ENCODE results near the gene NPEPL1.
"Not testable (repeated sequence)": the region's sequence is repeated elsewhere in the genome, so short reads cannot be mapped to it uniquely, and the experiment has no call there.

Gene NPEPL1, protein sequence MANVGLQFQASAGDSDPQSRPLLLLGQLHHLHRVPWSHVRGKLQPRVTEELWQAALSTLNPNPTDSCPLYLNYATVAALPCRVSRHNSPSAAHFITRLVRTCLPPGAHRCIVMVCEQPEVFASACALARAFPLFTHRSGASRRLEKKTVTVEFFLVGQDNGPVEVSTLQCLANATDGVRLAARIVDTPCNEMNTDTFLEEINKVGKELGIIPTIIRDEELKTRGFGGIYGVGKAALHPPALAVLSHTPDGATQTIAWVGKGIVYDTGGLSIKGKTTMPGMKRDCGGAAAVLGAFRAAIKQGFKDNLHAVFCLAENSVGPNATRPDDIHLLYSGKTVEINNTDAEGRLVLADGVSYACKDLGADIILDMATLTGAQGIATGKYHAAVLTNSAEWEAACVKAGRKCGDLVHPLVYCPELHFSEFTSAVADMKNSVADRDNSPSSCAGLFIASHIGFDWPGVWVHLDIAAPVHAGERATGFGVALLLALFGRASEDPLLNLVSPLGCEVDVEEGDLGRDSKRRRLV

DNA sequence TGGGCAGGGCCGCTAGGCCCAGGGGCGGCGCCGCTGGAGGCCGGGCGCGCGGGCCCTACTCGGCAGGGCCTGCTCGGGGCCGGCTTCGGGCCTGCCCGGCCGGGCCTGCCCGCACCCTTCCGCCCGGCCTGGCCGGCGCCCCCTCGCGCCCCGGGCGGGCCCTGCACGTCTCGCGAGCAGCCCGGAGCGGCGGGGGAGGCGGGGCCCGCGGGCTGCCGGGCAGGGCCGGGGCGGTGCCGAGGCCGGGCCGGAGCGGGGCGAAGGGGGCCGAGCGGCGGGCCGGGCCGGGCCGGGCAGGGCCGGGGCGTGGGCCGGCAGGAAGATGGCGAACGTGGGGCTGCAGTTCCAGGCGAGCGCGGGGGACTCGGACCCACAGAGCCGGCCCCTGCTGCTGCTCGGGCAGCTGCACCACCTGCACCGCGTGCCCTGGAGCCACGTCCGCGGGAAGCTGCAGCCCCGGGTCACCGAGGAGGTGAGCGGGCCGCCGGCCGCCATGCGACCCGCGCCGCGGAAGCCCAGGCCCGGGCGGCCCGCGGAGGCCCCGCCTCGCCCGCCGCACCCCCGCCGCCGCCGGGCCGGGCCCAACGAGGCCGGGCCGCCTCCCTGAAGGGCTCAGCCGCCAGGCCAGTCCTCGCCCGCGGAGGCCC, at the start of gene NPEPL1:
Gene NPEPL1, plus strand, starts transcription at position 222 of the 647 bp plus-strand sequence. Its CDS starts 101 bp downstream, at position 323.
- DNase-seq: peak; percentile 21

DNA sequence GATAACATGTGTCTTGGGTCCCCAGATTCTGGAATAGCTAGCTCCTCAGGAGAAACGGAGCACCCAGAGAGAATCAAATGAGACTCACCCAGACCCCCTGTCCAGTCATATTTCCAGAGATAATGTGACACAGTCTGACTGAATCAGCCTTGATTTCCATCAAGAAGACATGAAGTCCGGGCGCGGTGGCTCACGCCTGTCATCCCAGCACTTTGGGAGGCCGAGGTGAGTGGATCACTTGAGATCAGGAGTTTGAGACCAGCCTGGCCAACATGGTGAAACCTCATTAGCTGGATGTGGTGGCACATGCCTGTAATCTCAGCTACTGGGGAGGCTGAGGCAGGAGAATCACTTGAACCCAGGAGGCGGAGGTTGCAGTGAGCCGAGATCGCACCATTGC, 49.7 kb upstream of the NPEPL1 start:
- DNase-seq: not testable (repeated sequence)

- no peak for DNase-seq
Measured at GRCh38 chr20:58645412-58645968, 47.1 kb upstream of the NPEPL1 start.

GRCh38 chr20:58646257-58646656, 46.3 kb upstream of the NPEPL1 start:
- no peak for DNase-seq

- DNase-seq: no peak
Measured at GRCh38 chr20:58646703-58647102, 45.9 kb upstream of the NPEPL1 start.

- DNase-seq: no peak
Measured at GRCh38 chr20:58647162-58647795, 45.3 kb upstream of the NPEPL1 start.

GRCh38 chr20:58647796-58648501, 44.7 kb upstream of the NPEPL1 start:
- DNase-seq: no peak

GRCh38 chr20:58648502-58648825, 44.1 kb upstream of the NPEPL1 start:
- not testable (repeated sequence) for DNase-seq

DNA sequence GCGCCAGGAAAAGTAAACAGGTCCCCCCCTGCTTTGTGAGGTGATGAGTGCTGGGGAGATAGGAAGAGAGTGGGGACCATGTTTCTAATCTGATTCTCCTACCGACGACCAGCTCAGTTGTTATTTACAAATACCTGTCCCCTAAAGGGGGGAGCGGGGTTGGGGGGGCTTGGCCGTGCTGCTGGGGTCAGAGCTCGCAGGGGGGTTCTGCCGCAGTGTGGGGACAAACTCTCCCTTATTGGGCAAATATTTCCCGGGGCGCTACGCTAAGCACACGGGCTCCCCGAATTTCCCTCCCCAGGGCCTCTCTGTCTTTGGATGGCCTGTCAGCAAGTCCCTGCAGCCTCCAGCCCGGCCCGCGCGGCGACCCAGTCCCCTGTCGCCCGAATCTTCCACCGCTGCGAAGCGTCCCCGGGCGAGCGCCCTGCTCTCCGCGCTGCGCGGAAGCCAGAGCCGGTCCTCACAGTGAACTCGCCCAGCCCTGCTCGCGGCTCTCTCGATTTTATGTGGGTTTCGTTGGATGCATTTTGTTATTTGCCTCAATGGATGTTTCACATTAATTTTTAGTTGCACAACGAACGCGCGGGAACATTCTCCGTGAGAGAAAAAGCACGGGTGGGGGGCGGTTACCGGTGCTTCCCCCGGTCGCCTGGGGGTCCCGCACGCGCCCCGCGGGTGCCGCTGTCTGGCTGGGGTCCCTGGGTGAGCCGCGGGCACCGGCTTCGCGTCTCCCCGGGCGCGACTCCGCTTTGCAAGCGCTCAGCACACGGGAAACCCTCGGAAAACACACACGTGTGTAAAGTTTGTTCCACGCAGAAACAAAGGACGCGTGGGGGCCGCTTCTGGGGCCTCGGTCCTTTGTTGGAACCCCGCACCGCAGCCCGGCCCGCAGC, 43.1 kb upstream of the NPEPL1 start:
- DNase-seq: no peak

GRCh38 chr20:58650181-58650775, 42.3 kb upstream of the NPEPL1 start:
- DNase-seq: no peak

DNA sequence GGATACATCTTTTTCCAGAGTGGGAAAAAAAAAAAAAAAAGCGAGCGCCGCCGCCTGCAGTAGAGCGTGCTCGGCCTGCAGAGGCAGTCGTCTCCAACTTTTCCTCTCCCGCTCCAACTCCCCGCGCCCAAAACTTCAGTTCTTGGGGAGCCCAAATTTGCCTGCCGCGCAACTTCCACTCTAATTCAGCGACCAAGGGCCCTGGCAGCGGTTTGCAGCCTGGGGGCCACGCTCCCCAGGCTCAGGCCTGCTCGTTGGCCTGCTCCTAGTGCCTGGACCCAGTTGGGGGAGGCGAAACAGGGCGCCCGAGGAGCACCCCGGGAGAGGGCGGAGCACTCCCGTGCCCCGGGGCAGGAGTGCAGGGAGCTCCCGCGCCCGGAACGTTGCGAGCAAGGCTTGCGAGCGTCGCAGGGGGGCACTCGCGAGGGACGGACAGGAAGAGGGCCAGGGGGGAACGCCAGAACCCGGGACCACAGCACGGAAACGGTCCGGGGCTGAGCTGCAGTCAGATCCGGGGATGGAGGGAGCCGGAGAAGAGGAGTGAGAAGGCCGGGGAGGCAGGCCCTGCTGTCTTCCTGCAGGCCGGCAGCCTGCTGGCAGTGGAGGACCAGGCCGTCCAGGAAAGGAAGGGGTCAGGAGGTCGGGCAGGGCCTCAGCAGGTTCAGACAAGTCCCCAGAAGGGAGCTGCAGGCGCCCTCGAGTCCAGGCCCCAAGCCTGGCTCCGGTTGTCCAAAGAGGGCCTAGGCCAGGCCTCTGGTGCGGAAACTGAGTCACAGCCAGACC, 41.6 kb upstream of the NPEPL1 start, which contains the start of gene STX16:
Gene STX16, plus strand, starts transcription at position 508 of the 783 bp plus-strand sequence. CDS start 724 bp downstream, outside the sequence.
- DNase-seq: peak; percentile 71

GRCh38 chr20:58651559-58651945, 41.0 kb upstream of the NPEPL1 start:
- no peak for DNase-seq

- DNase-seq: peak; percentile 24
Measured at GRCh38 chr20:58651946-58652605, 40.5 kb upstream of the NPEPL1 start.

GRCh38 chr20:58652606-58653294, 39.9 kb upstream of the NPEPL1 start:
- DNase-seq: no peak

DNA sequence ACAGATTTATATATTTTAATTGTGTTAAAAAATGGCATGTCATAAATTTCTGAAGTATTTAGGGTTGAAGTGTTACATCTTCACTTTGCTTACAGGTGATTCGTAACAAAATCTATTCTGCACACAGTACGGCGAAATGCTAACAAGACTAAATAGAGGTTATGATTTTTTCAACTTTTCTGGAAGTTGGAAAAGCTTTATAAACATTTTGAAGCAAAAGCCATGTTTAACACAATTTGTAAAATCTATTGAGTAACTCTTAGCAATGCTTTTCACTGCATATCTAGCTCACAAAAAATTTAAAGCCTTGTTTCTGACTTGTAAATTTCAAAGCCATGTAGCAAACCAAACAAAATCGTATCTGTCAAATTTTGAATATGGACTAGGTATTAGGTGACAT, 38.3 kb upstream of the NPEPL1 start:
- DNase-seq: no peak

DNA sequence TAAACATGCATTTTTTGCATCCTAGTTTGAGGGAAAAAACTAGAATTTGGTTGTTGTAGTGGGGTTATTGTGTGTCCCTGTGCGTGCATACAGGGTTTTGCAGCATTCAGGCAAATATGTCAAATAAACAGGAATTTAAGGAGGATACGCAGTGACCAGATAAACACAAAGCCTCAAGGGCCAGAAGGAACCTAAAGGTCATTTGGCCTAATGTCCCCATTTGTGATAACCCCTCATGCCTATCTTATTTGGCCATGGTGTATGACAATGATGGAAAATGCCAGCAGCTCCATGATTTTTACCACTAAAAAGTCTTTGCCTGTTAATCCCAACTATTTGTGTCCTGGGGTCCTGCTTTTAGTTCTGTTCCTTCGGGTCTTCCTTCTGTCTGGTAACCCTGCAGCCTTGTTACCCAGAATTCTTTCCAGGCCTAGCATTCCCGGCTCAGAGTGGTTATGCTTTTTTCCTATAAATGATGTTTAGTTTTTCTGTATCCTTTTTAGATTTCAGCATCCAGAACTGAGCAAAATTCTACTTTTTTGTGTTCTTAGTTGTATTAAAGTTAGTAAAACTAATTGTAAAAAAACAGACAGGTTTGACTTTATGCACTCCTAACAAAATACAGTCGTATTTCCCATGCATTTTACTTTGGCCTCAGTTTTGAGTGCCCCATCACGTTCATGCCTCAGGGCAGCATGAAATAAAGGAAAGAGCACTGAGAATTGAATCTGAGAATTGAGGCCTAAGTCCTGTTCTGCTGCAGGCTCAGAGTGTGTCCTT, 37.1 kb upstream of the NPEPL1 start:
- no peak for DNase-seq

DNA sequence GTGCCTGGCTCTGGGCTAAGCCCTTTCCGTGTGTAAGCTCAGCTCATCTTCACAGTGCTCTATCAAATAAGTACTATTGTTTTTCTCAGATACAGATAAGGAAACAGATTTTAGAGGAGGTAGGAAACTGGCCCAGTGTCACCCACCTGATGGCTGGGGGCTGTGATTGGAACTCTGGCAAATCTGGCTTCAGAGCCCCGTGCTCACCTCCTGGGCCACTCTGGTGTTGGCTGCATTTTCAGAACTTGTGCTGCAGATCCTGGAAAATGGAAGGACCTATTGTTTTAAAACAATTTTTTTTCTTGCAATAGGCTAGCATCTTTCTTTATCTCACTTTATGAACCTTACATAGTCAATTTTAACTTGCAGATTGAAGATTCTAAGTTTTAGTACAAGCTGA, 35.8 kb upstream of the NPEPL1 start:
- DNase-seq: no peak

DNA sequence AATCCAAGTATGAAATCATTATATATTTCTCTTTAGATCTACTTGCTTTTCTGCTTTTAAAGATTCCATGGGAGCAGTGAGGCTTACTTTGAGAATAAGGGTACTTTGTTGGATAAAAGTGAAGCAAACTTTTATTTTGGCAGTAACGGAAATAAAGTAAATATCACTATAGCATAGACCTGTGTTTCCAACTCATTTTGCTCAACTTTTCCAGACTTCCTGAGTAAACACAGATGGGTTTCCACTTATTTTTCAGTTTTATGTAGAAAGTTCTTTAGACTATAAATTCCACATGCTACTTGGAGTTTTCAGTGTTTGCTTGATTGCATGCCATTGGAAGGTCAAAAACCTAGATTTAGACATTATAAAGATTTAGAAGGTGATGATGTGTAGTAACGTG, 35.3 kb upstream of the NPEPL1 start:
- DNase-seq: no peak

Measured in NCI-H510A treated with DMSO at 0.1 percent for 48 hours (cell line).